H9 (cell line): ENCODE data around the gene PDE3B. TPM values are rescaled to one million over a fixed set of nuclear protein-coding genes. Genes with fewer than 3 reads are reported as not detected.
"Not testable (repeated sequence)": the region's sequence is repeated elsewhere in the genome, so short reads cannot be mapped to it uniquely, and the experiment has no call there.

Experiments
- DNase-seq: peaks from one replicate; pipeline ENCODE4 v3.0.0-alpha.2; 2017
- H2AFZ ChIP-seq: one replicate; pipeline ENCODE4 v1.6.1; 2013; ENCODE audit warnings: mild to moderate bottlenecking, low read length, control low read depth, moderate library complexity
- H2AK5ac ChIP-seq: 2 replicates; pipeline ENCODE4 v1.6.1; 2013; ENCODE audit warnings: low read length, control low read depth, mixed read lengths; ENCODE audit not compliant: insufficient read length
- H2BK120ac ChIP-seq: one replicate; pipeline ENCODE4 v1.6.1; 2013; ENCODE audit warnings: low read depth, mild to moderate bottlenecking, low read length, control low read depth, inconsistent platforms; ENCODE audit not compliant: poor library complexity, severe bottlenecking
- H2BK12ac ChIP-seq: 2 replicates; pipeline ENCODE4 v1.6.1; 2013; ENCODE audit warnings: low read length, control low read depth, mixed read lengths, low read depth; ENCODE audit not compliant: insufficient read length
- H2BK15ac ChIP-seq: 2 replicates; pipeline ENCODE4 v1.6.1; 2013; ENCODE audit warnings: low read depth, low read length, control low read depth
- H2BK20ac ChIP-seq: one replicate; pipeline ENCODE4 v1.6.1; 2013; ENCODE audit warnings: low read depth, mild to moderate bottlenecking, low read length, control low read depth, inconsistent platforms; ENCODE audit not compliant: poor library complexity, severe bottlenecking
- H2BK5ac ChIP-seq: 2 replicates; pipeline ENCODE4 v1.6.1; 2013; ENCODE audit warnings: low read length, control low read depth, mixed read lengths; ENCODE audit not compliant: insufficient read length
- H3K14ac ChIP-seq: 2 replicates; pipeline ENCODE4 v1.6.1; 2013; ENCODE audit warnings: low read length, control low read depth; ENCODE audit not compliant: insufficient read depth
- H3K18ac ChIP-seq: 2 replicates; pipeline ENCODE4 v1.6.1; 2013; ENCODE audit warnings: low read depth, mild to moderate bottlenecking, mixed read lengths, low read length, control low read depth; ENCODE audit not compliant: insufficient read length
- H3K23ac ChIP-seq: 2 replicates; pipeline ENCODE4 v1.6.1; 2013; ENCODE audit warnings: low read length, control low read depth, mixed read lengths, low read depth; ENCODE audit not compliant: insufficient read length
- H3K23me2 ChIP-seq: 2 replicates; pipeline ENCODE4 v1.6.1; 2013; ENCODE audit warnings: low read depth, mild to moderate bottlenecking, mixed read lengths, low read length, control low read depth; ENCODE audit not compliant: insufficient read length, poor library complexity, severe bottlenecking
- H3K27ac ChIP-seq: 2 replicates; pipeline ENCODE4 v1.5.1; 2013; ENCODE audit warnings: low read length, control low read depth, mixed read lengths, low read depth; ENCODE audit not compliant: insufficient read length
- H3K27me3 ChIP-seq: 2 replicates; pipeline ENCODE4 v1.6.1; 2013; ENCODE audit warnings: low read length, control low read depth, inconsistent platforms; ENCODE audit not compliant: insufficient read depth
- H3K4ac ChIP-seq: 2 replicates; pipeline ENCODE4 v1.6.1; 2013; ENCODE audit warnings: low read depth, mild to moderate bottlenecking, control low read depth, inconsistent platforms, low read length, moderate library complexity
- H3K4me1 ChIP-seq: 2 replicates; pipeline ENCODE4 v1.6.1; 2013; ENCODE audit warnings: low read length, control low read depth, inconsistent platforms; ENCODE audit not compliant: insufficient read depth
- H3K4me2 ChIP-seq: 2 replicates; pipeline ENCODE4 v1.6.1; 2013; ENCODE audit warnings: low read length, control low read depth, mixed read lengths; ENCODE audit not compliant: insufficient read length, insufficient read depth
- H3K56ac ChIP-seq: 2 replicates; pipeline ENCODE4 v1.6.1; 2013; ENCODE audit warnings: low read depth, mild to moderate bottlenecking, mixed read lengths, low read length, control low read depth; ENCODE audit not compliant: insufficient read length
- H3K79me1 ChIP-seq: 2 replicates; pipeline ENCODE4 v1.6.1; 2013; ENCODE audit warnings: low read depth, mild to moderate bottlenecking, moderate library complexity, low read length, control low read depth, inconsistent platforms; ENCODE audit not compliant: insufficient read depth, poor library complexity, severe bottlenecking
- H3K79me2 ChIP-seq: 2 replicates; pipeline ENCODE4 v1.6.1; 2013; ENCODE audit warnings: low read length, control low read depth, inconsistent platforms; ENCODE audit not compliant: insufficient read depth
- H3K9ac ChIP-seq: 2 replicates; pipeline ENCODE4 v1.6.1; 2013; ENCODE audit warnings: low read length, control low read depth, mixed read lengths; ENCODE audit not compliant: insufficient read length; ENCODE audit errors: extremely low read depth
- H3K9me3 ChIP-seq: one replicate; pipeline ENCODE4 v1.6.1; 2013; ENCODE audit warnings: low read depth, low read length, inconsistent platforms; ENCODE audit not compliant: control insufficient read depth
- H3T11ph ChIP-seq: one replicate; pipeline ENCODE4 v1.6.1; 2013; ENCODE audit warnings: mild to moderate bottlenecking, low read length, control low read depth, inconsistent platforms
- H4K20me1 ChIP-seq: one replicate; pipeline ENCODE4 v1.6.1; 2013; ENCODE audit not compliant: control insufficient read depth, insufficient read length, insufficient read depth
- H4K5ac ChIP-seq: 2 replicates; pipeline ENCODE4 v1.6.1; 2013; ENCODE audit warnings: low read depth, mild to moderate bottlenecking, mixed read lengths, low read length, control low read depth; ENCODE audit not compliant: insufficient read length
- H4K8ac ChIP-seq: replicated peaks from 2 replicates; pipeline ENCODE4 v1.6.1; 2013; ENCODE audit warnings: low read length, control low read depth, mixed read lengths, low read depth; ENCODE audit not compliant: insufficient read length
- H4K91ac ChIP-seq: 2 replicates; pipeline ENCODE4 v1.6.1; 2013; ENCODE audit warnings: low read depth, mild to moderate bottlenecking, moderate library complexity, mixed read lengths, low read length, control low read depth; ENCODE audit not compliant: insufficient read length
- H3K27ac Mint-ChIP-seq, 3 experiments: 2 replicates in 2 of 3; 3 replicates in 1 of 3; pipeline ENCODE4 v1.8.0; 2020 to 2021; ENCODE audit warnings: mixed read lengths in 3 of 3, mild to moderate bottlenecking in 1 of 3, moderate library complexity in 1 of 3
- H3K27me3 Mint-ChIP-seq: 2 replicates; pipeline ENCODE4 v1.8.0; 2021; ENCODE audit warnings: low read depth, mild to moderate bottlenecking, moderate library complexity, mixed read lengths
- H3K36me3 Mint-ChIP-seq, 3 experiments: 2 replicates in 2 of 3; 3 replicates in 1 of 3; pipeline ENCODE4 v1.8.0; 2020 to 2021; ENCODE audit warnings: low read depth in 3 of 3, mixed read lengths in 3 of 3; ENCODE audit not compliant: insufficient read depth in 1 of 3
- H3K4me1 Mint-ChIP-seq, 2 experiments: 2 replicates each; pipeline ENCODE4 v1.8.0; 2020; ENCODE audit warnings: mixed read lengths in 2 of 2
- H3K4me3 Mint-ChIP-seq, 2 experiments: 2 replicates in 1 of 2; 3 replicates in 1 of 2; pipeline ENCODE4 v1.8.0; 2020 to 2021; ENCODE audit warnings: mild to moderate bottlenecking in 2 of 2, mixed read lengths in 2 of 2, moderate library complexity in 1 of 2
- H3K9me3 Mint-ChIP-seq, 2 experiments: 2 replicates in 1 of 2; 3 replicates in 1 of 2; pipeline ENCODE4 v1.8.0; 2020; ENCODE audit warnings: mild to moderate bottlenecking in 2 of 2, mixed read lengths in 2 of 2, moderate library complexity in 1 of 2
- WGBS: extraction: QIAGEN DNeasy Blood & Tissue Kit; methylation state at CpG from one replicate; pipeline ENCODE4 v1.1.7; 2013; ENCODE audit warnings: missing lambda C conversion rate, low lambda C conversion rate, mixed read lengths; ENCODE audit not compliant: insufficient read length; ENCODE audit errors: extremely low coverage; 5-methylcytosine and 5-hydroxymethylcytosine counted together
- total RNA-seq: library from RNA; stranded (reverse); gene quantifications from 2 replicates; pipeline ENCODE4 v1.2.1, GENCODE V29; 2021
- TF ChIP-seq, protein P1 (sequence below): fragments of 200-600 bp; sonication (generic); conservative IDR thresholded peaks from 3 replicates; pipeline ENCODE4 v1.8.0; 2021; ENCODE audit warnings: antibody characterized with exemption, mild to moderate bottlenecking

The PDE3B gene
- total RNA-seq, 1 experiment from 2014 or later = 6.6 TPM

DNA sequence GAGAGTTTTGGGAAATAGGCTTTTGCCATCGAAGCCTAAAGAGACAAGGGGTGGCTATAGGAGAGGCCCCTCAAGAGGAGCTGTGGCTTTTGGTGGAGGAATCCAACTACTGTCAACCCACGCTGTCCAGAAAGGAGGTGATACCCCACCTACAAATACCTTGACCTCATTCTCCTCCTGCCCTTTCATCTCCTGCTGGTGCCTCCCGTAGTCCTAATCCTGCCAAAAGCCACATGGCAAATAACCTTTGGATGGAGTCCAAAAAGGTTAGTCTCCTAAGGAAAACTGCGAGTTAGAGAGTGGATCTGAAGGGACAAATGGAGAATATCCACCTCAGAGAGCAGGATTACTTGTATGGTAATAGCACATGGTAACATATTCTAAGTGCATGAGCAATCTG lies 112.7 kb downstream of the PDE3B start:
- Histone ChIP-seq H3K23me2 (no peaks in the 10 kb centered on the region), H2BK15ac (no peak overlapping the region), H4K20me1 (no peaks in the 10 kb centered on the region), H2AFZ (no peak overlapping the region), H3K14ac (no peak overlapping the region), H3K9me3 (no peaks in the 10 kb centered on the region), H3K79me2 (no peaks in the 10 kb centered on the region), H3K79me1 (no peaks in the 10 kb centered on the region), H2BK12ac (no peak overlapping the region), H3T11ph (no peak overlapping the region), H4K5ac (no peak overlapping the region), H3K4me1 (no peaks in the 10 kb centered on the region), H2BK120ac (no peak overlapping the region), H3K56ac (no peak overlapping the region), H2AK5ac (no peak overlapping the region), H3K9ac (no peak overlapping the region), H2BK5ac (no peak overlapping the region), H2BK20ac (no peak overlapping the region), H3K23ac (no peak overlapping the region), H3K27me3 (no peaks in the 10 kb centered on the region), H4K91ac (no peak overlapping the region), H3K27ac (no peak overlapping the region), H3K4ac (no peak overlapping the region), H3K4me2 (no peak overlapping the region), H4K8ac (no peak overlapping the region), H3K18ac (no peak overlapping the region)
- Mint-ChIP-seq H3K4me1 (no peaks in the 10 kb centered on the region; a peak in 1 of 4 replicates), H3K27ac (no peak overlapping the region), H3K36me3 (no peaks in the 10 kb centered on the region), H3K9me3 (no peaks in the 10 kb centered on the region), H3K4me3 (no peak overlapping the region), H3K27me3 (no peaks in the 10 kb centered on the region)
- no peak for DNase-seq
- TF ChIP-seq, protein P1, sequence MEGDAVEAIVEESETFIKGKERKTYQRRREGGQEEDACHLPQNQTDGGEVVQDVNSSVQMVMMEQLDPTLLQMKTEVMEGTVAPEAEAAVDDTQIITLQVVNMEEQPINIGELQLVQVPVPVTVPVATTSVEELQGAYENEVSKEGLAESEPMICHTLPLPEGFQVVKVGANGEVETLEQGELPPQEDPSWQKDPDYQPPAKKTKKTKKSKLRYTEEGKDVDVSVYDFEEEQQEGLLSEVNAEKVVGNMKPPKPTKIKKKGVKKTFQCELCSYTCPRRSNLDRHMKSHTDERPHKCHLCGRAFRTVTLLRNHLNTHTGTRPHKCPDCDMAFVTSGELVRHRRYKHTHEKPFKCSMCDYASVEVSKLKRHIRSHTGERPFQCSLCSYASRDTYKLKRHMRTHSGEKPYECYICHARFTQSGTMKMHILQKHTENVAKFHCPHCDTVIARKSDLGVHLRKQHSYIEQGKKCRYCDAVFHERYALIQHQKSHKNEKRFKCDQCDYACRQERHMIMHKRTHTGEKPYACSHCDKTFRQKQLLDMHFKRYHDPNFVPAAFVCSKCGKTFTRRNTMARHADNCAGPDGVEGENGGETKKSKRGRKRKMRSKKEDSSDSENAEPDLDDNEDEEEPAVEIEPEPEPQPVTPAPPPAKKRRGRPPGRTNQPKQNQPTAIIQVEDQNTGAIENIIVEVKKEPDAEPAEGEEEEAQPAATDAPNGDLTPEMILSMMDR = no peak
- no CpG with 5 or more reads among the region's 4 CpGs for WGBS

DNA sequence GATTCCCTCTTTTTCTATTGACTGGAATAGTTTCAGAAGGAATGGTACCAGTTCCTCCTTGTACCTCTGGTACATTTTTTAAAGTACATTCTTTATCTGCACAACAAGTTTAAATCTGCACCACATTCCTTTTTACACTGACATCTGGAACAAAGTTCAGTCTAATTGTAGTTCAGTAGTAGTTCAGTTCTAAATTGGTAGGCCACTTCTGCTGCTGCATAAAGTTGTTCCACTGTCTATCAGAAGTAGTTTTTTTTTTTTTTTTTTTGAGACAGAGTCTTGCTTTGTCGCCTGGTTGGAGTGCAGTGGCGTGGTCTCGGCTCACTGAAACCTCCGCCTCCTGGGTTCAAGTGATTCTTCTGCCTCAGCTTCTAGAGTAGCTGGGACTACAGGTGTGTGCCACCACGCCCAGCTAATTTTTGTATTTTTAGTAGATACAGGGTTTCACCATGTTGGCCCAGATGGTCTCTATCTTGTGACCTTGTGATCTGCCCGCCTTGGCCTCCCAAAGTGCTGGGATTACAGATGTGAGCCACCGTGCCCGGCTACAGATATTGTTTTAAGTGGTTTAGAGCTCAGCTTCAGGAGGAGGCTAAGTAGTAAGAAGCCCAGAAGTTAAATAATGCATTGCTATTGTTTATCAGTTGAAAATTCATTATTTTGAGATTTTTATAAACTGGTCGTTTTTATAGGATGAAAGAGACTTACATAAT lies 115.9 kb downstream of the PDE3B start:
- not testable (repeated sequence) for H3K79me2 ChIP-seq, H3K27ac Mint-ChIP-seq, H3K14ac ChIP-seq, H3K4ac ChIP-seq, H3K4me1 Mint-ChIP-seq, H4K8ac ChIP-seq, H2AK5ac ChIP-seq, H3K79me1 ChIP-seq, H3K4me3 Mint-ChIP-seq, H3K9me3 Mint-ChIP-seq, H3K9ac ChIP-seq, H3K23me2 ChIP-seq, H3K4me1 ChIP-seq, H2BK5ac ChIP-seq, H3K56ac ChIP-seq, H4K20me1 ChIP-seq, H2BK12ac ChIP-seq, H4K91ac ChIP-seq, H3K4me2 ChIP-seq, DNase-seq, H3T11ph ChIP-seq, H2BK15ac ChIP-seq, H3K9me3 ChIP-seq, H2BK120ac ChIP-seq, H3K36me3 Mint-ChIP-seq, H3K27me3 ChIP-seq, H3K23ac ChIP-seq, H4K5ac ChIP-seq, H2AFZ ChIP-seq, H3K18ac ChIP-seq, H3K27me3 Mint-ChIP-seq, H3K27ac ChIP-seq, H2BK20ac ChIP-seq
- WGBS = no CpG with 5 or more reads among the region's 9 CpGs
